Central memory CD4-positive, alpha-beta T cell (primary cell): ENCODE data around the gene ROR2.

Source experiments
- DNase-seq: peaks from one replicate; pipeline ENCODE4 v3.0.0; 2022

Gene ROR2

GRCh38 chr9:91948597-91949391 lies 1.2 kb downstream of the ROR2 start:
- DNase-seq = no peak

GRCh38 chr9:91948101-91948596 lies 1.9 kb downstream of the ROR2 start:
- DNase-seq = no peak

- DNase-seq = no peak
Observed at GRCh38 chr9:91946653-91947488, 3.2 kb downstream of the ROR2 start.

GRCh38 chr9:91946196-91946595 lies 3.8 kb downstream of the ROR2 start:
- no peak for DNase-seq

GRCh38 chr9:91945277-91946085 lies 4.5 kb downstream of the ROR2 start:
- no peak for DNase-seq

- no peak for DNase-seq
Observed at GRCh38 chr9:91944711-91945110, 5.3 kb downstream of the ROR2 start.

- no peak for DNase-seq
Observed at GRCh38 chr9:91943478-91944470, 6.3 kb downstream of the ROR2 start.

GRCh38 chr9:91942201-91942600 lies 7.8 kb downstream of the ROR2 start:
- no peak for DNase-seq

- no peak for DNase-seq
Observed at GRCh38 chr9:91939978-91940377, 10.1 kb downstream of the ROR2 start.

- DNase-seq = no peak
Observed at GRCh38 chr9:91937727-91938126, 12.3 kb downstream of the ROR2 start.

- DNase-seq = no peak
Observed at GRCh38 chr9:91937056-91937455, 13.0 kb downstream of the ROR2 start.

GRCh38 chr9:91935805-91936514 lies 14.1 kb downstream of the ROR2 start:
- no peak for DNase-seq

- DNase-seq = no peak
Observed at GRCh38 chr9:91935066-91935749, 14.8 kb downstream of the ROR2 start.

GRCh38 chr9:91934654-91935053 lies 15.4 kb downstream of the ROR2 start:
- no peak for DNase-seq

GRCh38 chr9:91933556-91934352 lies 16.3 kb downstream of the ROR2 start:
- DNase-seq = no peak

- no peak for DNase-seq
Observed at GRCh38 chr9:91930475-91930874, 19.6 kb downstream of the ROR2 start.

GRCh38 chr9:91929331-91929730 lies 20.7 kb downstream of the ROR2 start:
- no peak for DNase-seq

- no peak for DNase-seq
Observed at GRCh38 chr9:91927922-91928510, 22.0 kb downstream of the ROR2 start.

- no peak for DNase-seq
Observed at GRCh38 chr9:91924090-91924489, 25.9 kb downstream of the ROR2 start.
